Urinary bladder (tissue), 4 donors: ENCODE results near the gene MYRIP. TPM values are rescaled to one million over a fixed set of nuclear protein-coding genes. Genes with fewer than 3 reads are reported as not detected.
"Not testable (repeated sequence)": the region's sequence is repeated elsewhere in the genome, so short reads cannot be mapped to it uniquely, and the experiment has no call there.

Experiments used
- DNase-seq: peaks from one replicate; pipeline ENCODE4 v3.0.0-alpha.2; 2015; ENCODE audit errors: extremely low spot score
- H3K27ac ChIP-seq: one replicate; pipeline ENCODE4 v1.5.1; 2013; ENCODE audit warnings: low read depth, mild to moderate bottlenecking, moderate library complexity
- H3K36me3 ChIP-seq: one replicate; pipeline ENCODE4 v1.6.1; 2013; ENCODE audit warnings: mild to moderate bottlenecking, moderate library complexity; ENCODE audit not compliant: insufficient read depth
- H3K4me1 ChIP-seq: one replicate; pipeline ENCODE4 v1.6.1; 2013; ENCODE audit warnings: mild to moderate bottlenecking, moderate library complexity; ENCODE audit not compliant: insufficient read depth
- H3K4me3 ChIP-seq: one replicate; pipeline ENCODE4 v1.5.1; 2013; ENCODE audit warnings: low read depth, low read length
- WGBS: extraction: QIAGEN DNeasy Blood & Tissue Kit; methylation state at CpG from one replicate; pipeline ENCODE4 v1.1.7; 2013; 5-methylcytosine and 5-hydroxymethylcytosine counted together
- polyA plus RNA-seq: library from polyadenylated mRNA; stranded (reverse); fragments of 200-250 nt; gene quantifications from one replicate; pipeline ENCODE4 v1.2.3, GENCODE V29; 2013
- total RNA-seq: library from RNA; depleted of rRNA; stranded (reverse); fragments of >200 nt; gene quantifications from one replicate; pipeline ENCODE4 v1.2.3, GENCODE V29; 2014
- donor health status: healthy with polysubstance abuse.
- donor health status: healthy.

The MYRIP gene
- total and polyA plus RNA-seq, 2 donors = 2.9 to 4.4 TPM

GRCh38 chr3:40109641-40110490 lies 300.5 kb downstream of the MYRIP start:
- Histone ChIP-seq H3K4me1 (no peaks in the 10 kb centered on the region), H3K36me3 (no peaks in the 10 kb centered on the region), H3K27ac (no peak overlapping the region), H3K4me3 (no peak overlapping the region)
- no peak for DNase-seq

GRCh38 chr3:40116478-40117177 lies 307.2 kb downstream of the MYRIP start:
- Histone ChIP-seq H3K4me3 (no peak overlapping the region), H3K4me1 (no peaks in the 10 kb centered on the region), H3K36me3 (no peaks in the 10 kb centered on the region), H3K27ac (no peak overlapping the region)
- DNase-seq = no peak
- WGBS = 54% methylated on average over 9 of the region's 9 CpGs

- Histone ChIP-seq H3K4me3 (no peak overlapping the region), H3K27ac (no peak overlapping the region), H3K4me1 (no peaks in the 10 kb centered on the region), H3K36me3 (no peaks in the 10 kb centered on the region)
- WGBS = 93% methylated on average over 2 of the region's 2 CpGs
- no peak for DNase-seq
These were observed 308.7 kb downstream of the MYRIP start for GRCh38 chr3:40118091-40118490.

GRCh38 chr3:40120067-40120692 lies 310.8 kb downstream of the MYRIP start:
- Histone ChIP-seq H3K36me3 (no peaks in the 10 kb centered on the region), H3K4me3 (no peak overlapping the region), H3K4me1 (no peaks in the 10 kb centered on the region), H3K27ac (no peak overlapping the region)
- 62% methylated on average over 3 of the region's 3 CpGs for WGBS
- DNase-seq = no peak

GRCh38 chr3:40120806-40121205 lies 311.4 kb downstream of the MYRIP start:
- Histone ChIP-seq H3K27ac (no peak overlapping the region), H3K4me3 (no peak overlapping the region), H3K36me3 (no peaks in the 10 kb centered on the region), H3K4me1 (no peaks in the 10 kb centered on the region)
- 49% methylated on average over 3 of the region's 3 CpGs for WGBS
- no peak for DNase-seq

GRCh38 chr3:40124918-40125317 lies 315.5 kb downstream of the MYRIP start:
- no peak for DNase-seq
- Histone ChIP-seq H3K27ac (no peak overlapping the region), H3K4me1 (no peaks in the 10 kb centered on the region), H3K36me3 (no peaks in the 10 kb centered on the region), H3K4me3 (no peak overlapping the region)

GRCh38 chr3:40128166-40128565 lies 318.8 kb downstream of the MYRIP start:
- Histone ChIP-seq H3K36me3 (no peaks in the 10 kb centered on the region), H3K4me3 (no peak overlapping the region), H3K4me1 (no peaks in the 10 kb centered on the region), H3K27ac (no peak overlapping the region)
- WGBS = 62% methylated on average over 2 of the region's 2 CpGs
- no peak for DNase-seq

GRCh38 chr3:40129510-40129909 lies 320.1 kb downstream of the MYRIP start:
- 90% methylated on average over 3 of the region's 3 CpGs for WGBS
- no peak overlapping the region for H3K27ac ChIP-seq

GRCh38 chr3:40129981-40130380 lies 320.6 kb downstream of the MYRIP start:
- H3K36me3 ChIP-seq = no peaks in the 10 kb centered on the region
- WGBS = 93% methylated on average over 2 of the region's 2 CpGs
- H3K27ac ChIP-seq = no peak overlapping the region
- H3K4me3 ChIP-seq = no peak overlapping the region
- H3K4me1 ChIP-seq = no peaks in the 10 kb centered on the region
- no peak for DNase-seq

More at GRCh38 chr3:40129510-40129909, 320.1 kb downstream of the MYRIP start:
- H3K4me3 ChIP-seq = no peak overlapping the region
- DNase-seq = no peak
- H3K4me1 ChIP-seq = no peaks in the 10 kb centered on the region
- no peaks in the 10 kb centered on the region for H3K36me3 ChIP-seq

GRCh38 chr3:40130721-40131120 lies 321.3 kb downstream of the MYRIP start:
- H3K36me3 ChIP-seq = no peaks in the 10 kb centered on the region
- H3K27ac ChIP-seq = no peak overlapping the region
- DNase-seq = no peak
- H3K4me1 ChIP-seq = no peaks in the 10 kb centered on the region
- H3K4me3 ChIP-seq = no peak overlapping the region

- H3K4me1 ChIP-seq, DNase-seq, H3K27ac ChIP-seq, H3K4me3 ChIP-seq, H3K36me3 ChIP-seq: not testable (repeated sequence)
- 96% methylated on average over 22 of the region's 22 CpGs for WGBS
These were observed 324.6 kb downstream of the MYRIP start for GRCh38 chr3:40133886-40134575.

GRCh38 chr3:40137591-40138295 lies 328.3 kb downstream of the MYRIP start:
- Histone ChIP-seq H3K36me3 (no peaks in the 10 kb centered on the region), H3K4me3 (no peak overlapping the region), H3K27ac (no peak overlapping the region), H3K4me1 (no peaks in the 10 kb centered on the region)
- no peak for DNase-seq
- 80% methylated on average over 5 of the region's 5 CpGs for WGBS
